Neural cell (in vitro differentiated cells): ENCODE results near the gene OR11L1. TPM values are rescaled to one million over a fixed set of nuclear protein-coding genes. Genes with fewer than 3 reads are reported as not detected.

Experiments
- H2AFZ ChIP-seq: fragments of 200-600, 300-800 bp; sonication (generic), shearing (Covaris generic); 2 replicates; pipeline ENCODE4 v1.6.0; 2014; ENCODE audit warnings: low read depth, mild to moderate bottlenecking, antibody characterized with exemption, low read length, moderate library complexity
- H3F3A ChIP-seq: fragments of 200-600 bp; shearing (Covaris generic); 2 replicates; pipeline ENCODE4 v1.6.1; 2016; ENCODE audit warnings: mild to moderate bottlenecking, moderate library complexity, mixed read lengths, antibody characterized with exemption, low read length; ENCODE audit not compliant: insufficient read depth, poor library complexity, severe bottlenecking
- H3K27ac ChIP-seq: fragments of 200-600, 300-800 bp; sonication (generic), shearing (Covaris generic); 2 replicates; pipeline ENCODE4 v1.5.1; 2014; ENCODE audit warnings: mild to moderate bottlenecking, low read length, moderate library complexity
- H3K27me3 ChIP-seq: fragments of 300-800, 200-600 bp; sonication (generic), shearing (Covaris generic); 2 replicates; pipeline ENCODE4 v1.6.0; 2014; ENCODE audit warnings: mild to moderate bottlenecking, low read depth, low read length, moderate library complexity; ENCODE audit not compliant: insufficient read depth
- H3K36me3 ChIP-seq: fragments of 300-800, 200-600 bp; sonication (generic), shearing (Covaris generic); 2 replicates; pipeline ENCODE4 v1.5.1; 2014; ENCODE audit warnings: mild to moderate bottlenecking, antibody characterized with exemption, low read length, moderate library complexity; ENCODE audit not compliant: insufficient read depth
- H3K4me2 ChIP-seq: fragments of 300-800, 200-600 bp; sonication (generic), shearing (Covaris generic); 2 replicates; pipeline ENCODE4 v1.6.0; 2014; ENCODE audit warnings: mild to moderate bottlenecking, low read length
- H3K4me3 ChIP-seq: fragments of 300-800, 200-600 bp; sonication (generic), shearing (Covaris generic); 2 replicates; pipeline ENCODE4 v1.5.1; 2014; ENCODE audit warnings: mild to moderate bottlenecking, low read length, moderate library complexity
- H3K79me2 ChIP-seq: fragments of 200-600 bp; shearing (Covaris generic); replicated peaks from 2 replicates; pipeline ENCODE4 v1.6.0; 2014; ENCODE audit warnings: mild to moderate bottlenecking, low read length, moderate library complexity; ENCODE audit not compliant: insufficient read depth
- H3K9ac ChIP-seq: fragments of 300-800, 200-600 bp; sonication (generic), shearing (Covaris generic); 2 replicates; pipeline ENCODE4 v1.6.1; 2016; ENCODE audit warnings: mild to moderate bottlenecking, low read length, mixed read lengths
- H3K9me2 ChIP-seq: fragments of 200-600 bp; shearing (Covaris generic); 2 replicates; pipeline ENCODE4 v1.6.1; 2016; ENCODE audit warnings: mild to moderate bottlenecking, low read length, mixed read lengths; ENCODE audit not compliant: insufficient read depth
- H3K9me3 ChIP-seq: fragments of 200-600, 300-800 bp; sonication (generic), shearing (Covaris generic); 2 replicates; pipeline ENCODE4 v1.6.1; 2016; ENCODE audit warnings: mild to moderate bottlenecking, mixed run types, low read length, moderate library complexity, mixed read lengths
- H4K20me1 ChIP-seq: fragments of 200-600 bp; shearing (Covaris generic); 2 replicates; pipeline ENCODE4 v1.6.1; 2016; ENCODE audit warnings: mild to moderate bottlenecking, mixed run types; ENCODE audit not compliant: insufficient read depth
- CTCF ChIP-seq: fragments of 450-650 bp; IDR thresholded peaks from 2 replicates; pipeline ENCODE4 v1.5.1; 2014; ENCODE audit warnings: antibody characterized with exemption, mild to moderate bottlenecking, moderate library complexity; ENCODE audit not compliant: poor library complexity, severe bottlenecking
- EP300 ChIP-seq: fragments of 450-650 bp; conservative IDR thresholded peaks from 2 replicates; pipeline ENCODE4 v1.6.1; 2014; ENCODE audit warnings: antibody characterized with exemption, mild to moderate bottlenecking, moderate library complexity; ENCODE audit not compliant: poor library complexity, severe bottlenecking
- EZH2 ChIP-seq: fragments of 200-600, 300-800 bp; shearing (Covaris generic), sonication (generic); IDR thresholded peaks from 2 replicates; pipeline ENCODE4 v1.6.1; 2014; ENCODE audit warnings: antibody characterized with exemption, low read length, borderline replicate concordance, mild to moderate bottlenecking; ENCODE audit not compliant: insufficient read depth, poor library complexity, severe bottlenecking
- MXI1 ChIP-seq: fragments of 450-650 bp; conservative IDR thresholded peaks from 2 replicates; pipeline ENCODE4 v1.6.1; 2014; ENCODE audit warnings: antibody characterized with exemption, mild to moderate bottlenecking; ENCODE audit not compliant: poor library complexity, severe bottlenecking
- POLR2AphosphoS5 ChIP-seq: IDR thresholded peaks from 2 replicates; pipeline ENCODE4 v1.6.1; 2012
- RAD21 ChIP-seq: fragments of 450-650 bp; conservative IDR thresholded peaks from 2 replicates; pipeline ENCODE4 v1.6.1; 2014; ENCODE audit warnings: antibody characterized with exemption, mild to moderate bottlenecking, moderate library complexity
- SMC3 ChIP-seq: fragments of 450-650 bp; conservative IDR thresholded peaks from 2 replicates; pipeline ENCODE4 v1.6.1; 2014; ENCODE audit warnings: antibody characterized with exemption, mild to moderate bottlenecking, moderate library complexity; ENCODE audit not compliant: poor library complexity
- TAF1 ChIP-seq: IDR thresholded peaks from 2 replicates; pipeline ENCODE4 v1.6.1; 2012; ENCODE audit warnings: low read depth
- polyA plus RNA-seq: library from polyadenylated mRNA; depleted of rRNA; stranded (reverse); fragments of >200 nt; gene quantifications from 2 replicates; pipeline ENCODE4 v1.2.3, GENCODE V29; 2014
- TF ChIP-seq, protein P1 (sequence below): IDR thresholded peaks from 2 replicates; pipeline ENCODE4 v1.6.1; 2012; ENCODE audit warnings: borderline replicate concordance

The OR11L1 gene
- polyA plus RNA-seq, 1 donor from 2014 or later, result not detected

GRCh38 chr1:247857069-247857984, 15.6 kb upstream of the OR11L1 start, which contains the start of gene TRIM58:
TSS of gene TRIM58 (plus strand) at chr1:247857187. CDS start at chr1:247857247, 60 bp downstream.
- TF ChIP-seq SMC3 (no peak), TAF1 (no peak), MXI1 (no peak)
- H3K4me2 ChIP-seq, result no peak within 1 kb of the TSS
- peak within 1 kb of the TSS; percentile 57 for H3K4me3 ChIP-seq
- no peaks in the 10 kb centered on the region for H3K36me3 ChIP-seq
- no peak within 1 kb of the TSS for H3K27ac ChIP-seq
- H3K79me2 ChIP-seq, result no peaks in the 10 kb centered on the region
- no peak within 1 kb of the TSS for H2AFZ ChIP-seq
- H3K9me2 ChIP-seq, result no peaks in the 10 kb centered on the region
- no peaks in the 10 kb centered on the region for H4K20me1 ChIP-seq
- H3K9ac ChIP-seq, result no peak within 1 kb of the TSS
- H3F3A ChIP-seq, result no peaks in the 10 kb centered on the region
- H3K27me3 ChIP-seq, result no peaks in the 10 kb centered on the region
- no peaks in the 10 kb centered on the region for H3K9me3 ChIP-seq

GRCh38 chr1:247855911-247856310, 14.2 kb upstream of the OR11L1 start:
- H3K4me2 ChIP-seq, result no peak overlapping the region
- no peak overlapping the region for H3K9ac ChIP-seq
- no peaks in the 10 kb centered on the region for H3K27me3 ChIP-seq
- TF ChIP-seq RAD21 (no peak), POLR2AphosphoS5 (no peak), TAF1 (no peak), CTCF (no peak), EP300 (no peak), SMC3 (no peak), EZH2 (no peak), MXI1 (no peak)
- TF ChIP-seq, protein P1, sequence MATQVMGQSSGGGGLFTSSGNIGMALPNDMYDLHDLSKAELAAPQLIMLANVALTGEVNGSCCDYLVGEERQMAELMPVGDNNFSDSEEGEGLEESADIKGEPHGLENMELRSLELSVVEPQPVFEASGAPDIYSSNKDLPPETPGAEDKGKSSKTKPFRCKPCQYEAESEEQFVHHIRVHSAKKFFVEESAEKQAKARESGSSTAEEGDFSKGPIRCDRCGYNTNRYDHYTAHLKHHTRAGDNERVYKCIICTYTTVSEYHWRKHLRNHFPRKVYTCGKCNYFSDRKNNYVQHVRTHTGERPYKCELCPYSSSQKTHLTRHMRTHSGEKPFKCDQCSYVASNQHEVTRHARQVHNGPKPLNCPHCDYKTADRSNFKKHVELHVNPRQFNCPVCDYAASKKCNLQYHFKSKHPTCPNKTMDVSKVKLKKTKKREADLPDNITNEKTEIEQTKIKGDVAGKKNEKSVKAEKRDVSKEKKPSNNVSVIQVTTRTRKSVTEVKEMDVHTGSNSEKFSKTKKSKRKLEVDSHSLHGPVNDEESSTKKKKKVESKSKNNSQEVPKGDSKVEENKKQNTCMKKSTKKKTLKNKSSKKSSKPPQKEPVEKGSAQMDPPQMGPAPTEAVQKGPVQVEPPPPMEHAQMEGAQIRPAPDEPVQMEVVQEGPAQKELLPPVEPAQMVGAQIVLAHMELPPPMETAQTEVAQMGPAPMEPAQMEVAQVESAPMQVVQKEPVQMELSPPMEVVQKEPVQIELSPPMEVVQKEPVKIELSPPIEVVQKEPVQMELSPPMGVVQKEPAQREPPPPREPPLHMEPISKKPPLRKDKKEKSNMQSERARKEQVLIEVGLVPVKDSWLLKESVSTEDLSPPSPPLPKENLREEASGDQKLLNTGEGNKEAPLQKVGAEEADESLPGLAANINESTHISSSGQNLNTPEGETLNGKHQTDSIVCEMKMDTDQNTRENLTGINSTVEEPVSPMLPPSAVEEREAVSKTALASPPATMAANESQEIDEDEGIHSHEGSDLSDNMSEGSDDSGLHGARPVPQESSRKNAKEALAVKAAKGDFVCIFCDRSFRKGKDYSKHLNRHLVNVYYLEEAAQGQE, result no peak
- H3K27ac ChIP-seq, result no peak overlapping the region
- no peak overlapping the region for H2AFZ ChIP-seq
- H3K79me2 ChIP-seq, result no peaks in the 10 kb centered on the region
- no peak overlapping the region for H3K4me3 ChIP-seq
- no peaks in the 10 kb centered on the region for H3F3A ChIP-seq
- H3K36me3 ChIP-seq, result no peaks in the 10 kb centered on the region
- no peaks in the 10 kb centered on the region for H3K9me2 ChIP-seq
- no peaks in the 10 kb centered on the region for H3K9me3 ChIP-seq
- no peaks in the 10 kb centered on the region for H4K20me1 ChIP-seq
